PC-3 (cell line): ENCODE measurements around the gene WDR81.

Source experiments
- EZH2 ChIP-seq: fragments of 300-600 bp; sonication (generic); IDR thresholded peaks from one replicate; pipeline ENCODE4 v1.6.1; 2017; ENCODE audit warnings: antibody characterized with exemption, mild to moderate bottlenecking, low read length; ENCODE audit not compliant: unreplicated experiment
- EZH2phosphoT487 ChIP-seq: fragments of 300-600 bp; sonication (generic); IDR thresholded peaks from 2 replicates; pipeline ENCODE4 v1.6.1; 2018; ENCODE audit warnings: mild to moderate bottlenecking, antibody characterized with exemption, low read length, borderline replicate concordance
- TF ChIP-seq, protein P1 (sequence below): fragments of 300-600 bp; sonication (generic); conservative IDR thresholded peaks from 2 replicates; pipeline ENCODE4 v1.5.1; 2017; ENCODE audit warnings: antibody characterized with exemption, low read depth, mild to moderate bottlenecking, low read length

- TF ChIP-seq, protein P1, sequence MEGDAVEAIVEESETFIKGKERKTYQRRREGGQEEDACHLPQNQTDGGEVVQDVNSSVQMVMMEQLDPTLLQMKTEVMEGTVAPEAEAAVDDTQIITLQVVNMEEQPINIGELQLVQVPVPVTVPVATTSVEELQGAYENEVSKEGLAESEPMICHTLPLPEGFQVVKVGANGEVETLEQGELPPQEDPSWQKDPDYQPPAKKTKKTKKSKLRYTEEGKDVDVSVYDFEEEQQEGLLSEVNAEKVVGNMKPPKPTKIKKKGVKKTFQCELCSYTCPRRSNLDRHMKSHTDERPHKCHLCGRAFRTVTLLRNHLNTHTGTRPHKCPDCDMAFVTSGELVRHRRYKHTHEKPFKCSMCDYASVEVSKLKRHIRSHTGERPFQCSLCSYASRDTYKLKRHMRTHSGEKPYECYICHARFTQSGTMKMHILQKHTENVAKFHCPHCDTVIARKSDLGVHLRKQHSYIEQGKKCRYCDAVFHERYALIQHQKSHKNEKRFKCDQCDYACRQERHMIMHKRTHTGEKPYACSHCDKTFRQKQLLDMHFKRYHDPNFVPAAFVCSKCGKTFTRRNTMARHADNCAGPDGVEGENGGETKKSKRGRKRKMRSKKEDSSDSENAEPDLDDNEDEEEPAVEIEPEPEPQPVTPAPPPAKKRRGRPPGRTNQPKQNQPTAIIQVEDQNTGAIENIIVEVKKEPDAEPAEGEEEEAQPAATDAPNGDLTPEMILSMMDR = no peak
- no peak for TF ChIP-seq EZH2
- TF ChIP-seq EZH2phosphoT487 = no peak
Measured at GRCh38 chr17:1744551-1745512, 20.3 kb downstream of the WDR81 start.
